H1 (cell line): Measurements from ENCODE around the gene CGB5. TPM values are rescaled to one million over a fixed set of nuclear protein-coding genes. Genes with fewer than 3 reads are reported as not detected.

ENCODE experiments used
- HDAC2 ChIP-seq, 2 experiments: fragments of 300-600 bp in 1 of 2; sonication (generic) in 1 of 2; IDR thresholded peaks; 2 replicates each; pipeline ENCODE4 v1.6.1; 2011 to 2012; ENCODE audit warnings: low read depth in 2 of 2, low read length in 2 of 2, mild to moderate bottlenecking in 2 of 2, moderate library complexity in 2 of 2, borderline replicate concordance in 1 of 2, inconsistent platforms in 1 of 2
- polyA plus RNA-seq, 7 experiments: library from polyadenylated mRNA; depleted of rRNA in 3 of 7; stranded (reverse) in 5 of 7; unstranded in 2 of 7; fragments of >200 nt in 5 of 7; fragments of 200-250 nt in 2 of 7; gene quantifications; 1 replicate in 5 of 7; 2 replicates in 1 of 7; 4 replicates in 1 of 7; pipeline versions ENCODE4 v1.2.1 to v1.2.3, GENCODE V29; 2011 to 2013; ENCODE audit warnings: missing spikeins in 2 of 7, mixed read lengths in 2 of 7
- total RNA-seq: library from RNA; stranded (reverse); fragmentation: NEBNext Ultra II Directional; extraction: Animal tissue kit (Norgen Biotek cat#: 25700); gene quantifications from 2 replicates; pipeline ENCODE4 v1.2.1, GENCODE V29; 2021

Gene CGB5
- total and polyA plus RNA-seq, 2 of the 8 experiments (the other 6 are each of a cell fraction or from before 2014, with no cell fraction given): 0.63 to 0.68 TPM

DNA sequence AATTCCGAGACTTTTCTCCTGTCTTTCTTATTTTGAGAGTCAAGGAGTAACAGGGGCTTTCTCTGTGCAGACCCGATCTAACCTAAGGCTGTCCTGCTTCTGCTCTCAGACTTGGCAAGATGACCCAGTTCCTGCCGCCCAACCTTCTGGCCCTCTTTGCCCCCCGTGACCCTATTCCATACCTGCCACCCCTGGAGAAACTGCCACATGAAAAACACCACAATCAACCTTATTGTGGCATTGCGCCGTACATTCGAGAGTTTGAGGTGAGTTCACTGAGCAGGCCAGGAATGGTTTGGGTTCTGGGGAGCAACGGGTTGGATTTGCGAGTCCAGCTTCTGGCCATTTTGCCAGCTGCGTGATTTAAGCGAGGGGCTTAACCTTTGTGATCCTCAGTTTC is 42.6 kb downstream of the CGB5 start (continued):
- no peak for TF ChIP-seq HDAC2 (IDR thresholded peaks at IDR 0.05; ENCODE audit: borderline replicate concordance in 1 of 2, low read depth in 2 of 2, low read length in 2 of 2)
- TF ChIP-seq, all 59 proteins: peak for 0
